ENCODE measurements around the gene DNAH1.

The DNAH1 gene

DNA sequence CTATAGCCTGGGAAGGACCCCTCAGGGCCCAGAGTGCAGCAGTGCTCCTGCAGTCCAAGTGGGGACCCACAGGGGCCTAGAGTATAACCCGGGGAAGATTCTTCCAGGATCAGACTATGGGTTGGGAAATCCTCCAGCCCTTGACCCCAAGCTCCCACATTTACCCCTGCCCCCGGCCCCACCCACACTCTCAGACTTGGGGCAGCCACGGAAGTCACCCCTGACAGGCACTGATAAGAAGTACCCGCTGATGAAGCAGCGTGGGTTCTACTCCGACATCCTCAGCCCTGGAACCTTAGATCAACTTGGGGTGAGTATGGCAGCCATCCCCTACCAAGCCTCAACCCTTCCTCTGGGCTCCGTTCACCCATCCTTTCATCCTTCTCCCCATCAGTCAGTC, 6.3 kb downstream of the DNAH1 start:
- no peak overlapping the region for H3K9ac ChIP-seq (ENCODE audit: low read length)
- no peaks in the 10 kb centered on the region for H3K36me3 ChIP-seq (ENCODE audit: low read length)
- H3K9me3 ChIP-seq (ENCODE audit: insufficient read depth, low read length), result no peaks in the 10 kb centered on the region
- TF ChIP-seq CTCF (IDR thresholded peaks at IDR 0.05; ENCODE audit: insufficient read depth, low read length, poor library complexity, severe bottlenecking), result no peak
- TF ChIP-seq EZH2phosphoT487 (conservative IDR thresholded peaks at IDR 0.05; ENCODE audit: low read length), result no peak
- H3K27ac ChIP-seq (ENCODE audit: low read depth, low read length), result no peak overlapping the region
- H3K4me3 ChIP-seq (ENCODE audit: insufficient read depth, low read length, poor library complexity, severe bottlenecking), result no peak overlapping the region
- H3K9me2 ChIP-seq (replicated peaks; ENCODE audit: insufficient read depth, low read length), result no peaks in the 10 kb centered on the region
- no peaks in the 10 kb centered on the region for H3K27me3 ChIP-seq (ENCODE audit: low read length)
- no peaks in the 10 kb centered on the region for H3F3A ChIP-seq (ENCODE audit: insufficient read depth)
- no peak overlapping the region for H3K4me2 ChIP-seq (ENCODE audit: low read depth, low read length, poor library complexity, severe bottlenecking)
- H3K79me2 ChIP-seq (ENCODE audit: insufficient read depth, low read length), result no peaks in the 10 kb centered on the region
- no peaks in the 10 kb centered on the region for H4K20me1 ChIP-seq (ENCODE audit: low read depth, low read length)
- H2AFZ ChIP-seq (ENCODE audit: low read depth, low read length, severe bottlenecking), result no peak overlapping the region

GRCh38 chr3:52323526-52324295, 7.6 kb downstream of the DNAH1 start:
- H3F3A ChIP-seq (ENCODE audit: insufficient read depth), result no peaks in the 10 kb centered on the region
- no peak overlapping the region for H3K27ac ChIP-seq (ENCODE audit: low read depth, low read length)
- no peaks in the 10 kb centered on the region for H3K79me2 ChIP-seq (ENCODE audit: insufficient read depth, low read length)
- TF ChIP-seq CTCF (IDR thresholded peaks at IDR 0.05; ENCODE audit: insufficient read depth, low read length, poor library complexity, severe bottlenecking) (no peak), EZH2phosphoT487 (conservative IDR thresholded peaks at IDR 0.05; ENCODE audit: low read length) (no peak)
- H3K4me3 ChIP-seq (ENCODE audit: insufficient read depth, low read length, poor library complexity, severe bottlenecking), result no peak overlapping the region
- H2AFZ ChIP-seq (ENCODE audit: low read depth, low read length, severe bottlenecking), result no peak overlapping the region
- H3K9me2 ChIP-seq (replicated peaks; ENCODE audit: insufficient read depth, low read length), result no peaks in the 10 kb centered on the region
- no peaks in the 10 kb centered on the region for H3K9me3 ChIP-seq (ENCODE audit: insufficient read depth, low read length)
- no peak overlapping the region for H3K9ac ChIP-seq (ENCODE audit: low read length)
- H4K20me1 ChIP-seq (ENCODE audit: low read depth, low read length), result no peaks in the 10 kb centered on the region
- no peaks in the 10 kb centered on the region for H3K36me3 ChIP-seq (ENCODE audit: low read length)
- H3K4me2 ChIP-seq (ENCODE audit: low read depth, low read length, poor library complexity, severe bottlenecking), result no peak overlapping the region
- H3K27me3 ChIP-seq (ENCODE audit: low read length), result no peaks in the 10 kb centered on the region

GRCh38 chr3:52324676-52325075, 8.6 kb downstream of the DNAH1 start:
- Histone ChIP-seq H3K79me2 (ENCODE audit: insufficient read depth, low read length) (no peaks in the 10 kb centered on the region), H2AFZ (ENCODE audit: low read depth, low read length, severe bottlenecking) (no peak overlapping the region), H3F3A (ENCODE audit: insufficient read depth) (no peaks in the 10 kb centered on the region), H3K27ac (ENCODE audit: low read depth, low read length) (no peak overlapping the region), H3K9me3 (ENCODE audit: insufficient read depth, low read length) (no peaks in the 10 kb centered on the region), H3K4me2 (ENCODE audit: low read depth, low read length, poor library complexity, severe bottlenecking) (no peak overlapping the region), H3K9ac (ENCODE audit: low read length) (no peak overlapping the region), H3K9me2 (replicated peaks; ENCODE audit: insufficient read depth, low read length) (no peaks in the 10 kb centered on the region), H3K27me3 (ENCODE audit: low read length) (no peaks in the 10 kb centered on the region), H3K4me3 (ENCODE audit: insufficient read depth, low read length, poor library complexity, severe bottlenecking) (no peak overlapping the region), H4K20me1 (ENCODE audit: low read depth, low read length) (no peaks in the 10 kb centered on the region), H3K36me3 (ENCODE audit: low read length) (no peaks in the 10 kb centered on the region)
- TF ChIP-seq CTCF (IDR thresholded peaks at IDR 0.05; ENCODE audit: insufficient read depth, low read length, poor library complexity, severe bottlenecking) (no peak), EZH2phosphoT487 (conservative IDR thresholded peaks at IDR 0.05; ENCODE audit: low read length) (no peak)

Data from SU-DHL-6 (cell line).